Erythroblast (primary cell): ENCODE measurements around the gene EPB41.

Source experiments
- GATA1 ChIP-seq: IDR thresholded peaks from 2 replicates; pipeline ENCODE4 v1.6.1; 2011; ENCODE audit warnings: low read depth, mild to moderate bottlenecking, control low read depth, low read length, moderate library complexity
- POLR2A ChIP-seq: IDR thresholded peaks from 2 replicates; pipeline ENCODE4 v1.6.1; 2011; ENCODE audit warnings: mild to moderate bottlenecking, low read length

DNA sequence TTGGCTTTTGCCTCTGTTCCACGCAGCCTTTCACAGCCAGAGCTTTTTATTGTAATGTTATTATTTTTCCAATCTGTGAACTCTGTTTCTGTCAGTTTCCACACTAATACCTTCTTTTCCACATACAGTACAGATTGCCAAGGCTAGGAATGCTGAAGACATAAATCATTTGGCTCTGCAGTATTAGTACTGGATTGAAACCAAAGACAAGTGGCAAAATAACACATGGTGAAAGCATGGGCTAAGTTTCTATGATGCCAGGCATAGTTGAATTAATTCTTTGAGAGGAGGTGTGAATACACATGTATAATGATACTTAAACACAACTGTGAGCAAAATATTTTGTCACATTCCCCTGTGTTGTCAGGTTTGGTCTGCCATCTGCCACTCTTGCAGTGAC lies 135.8 kb downstream of the EPB41 start:
- TF ChIP-seq POLR2A: no peak
- TF ChIP-seq GATA1: no peak
